OCI-LY1 (cell line): Measurements from ENCODE around the gene AHDC1.

Source experiments
- H2AFZ ChIP-seq: fragments of 200-600 bp; sonication (generic), shearing (Covaris generic); 2 replicates; pipeline ENCODE4 v1.6.0; 2014; ENCODE audit warnings: antibody characterized with exemption, mild to moderate bottlenecking, low read length
- H3F3A ChIP-seq: fragments of 200-600 bp; sonication (generic), shearing (Covaris generic); 2 replicates; pipeline ENCODE4 v1.6.0; 2014; ENCODE audit warnings: mild to moderate bottlenecking, antibody characterized with exemption, low read length, moderate library complexity; ENCODE audit not compliant: insufficient read depth
- H3K27ac ChIP-seq: fragments of 200-600 bp; sonication (generic); 2 replicates; pipeline ENCODE4 v1.5.1; 2014; ENCODE audit warnings: low read length, mixed run types, mild to moderate bottlenecking, low read depth; ENCODE audit not compliant: poor library complexity, severe bottlenecking
- H3K27me3 ChIP-seq: fragments of 200-600 bp; sonication (generic); 2 replicates; pipeline ENCODE4 v1.6.0; 2014; ENCODE audit warnings: antibody characterized with exemption, mild to moderate bottlenecking, low read length, moderate library complexity; ENCODE audit not compliant: insufficient read depth
- H3K36me3 ChIP-seq: fragments of 200-600 bp; sonication (generic); 2 replicates; pipeline ENCODE4 v1.6.1; 2014; ENCODE audit warnings: mild to moderate bottlenecking, antibody characterized with exemption, low read length, moderate library complexity, mixed read lengths; ENCODE audit not compliant: insufficient read depth
- H3K4me1 ChIP-seq: fragments of 200-600 bp; sonication (generic); 2 replicates; pipeline ENCODE4 v1.5.1; 2014; ENCODE audit warnings: mild to moderate bottlenecking, low read length, moderate library complexity; ENCODE audit not compliant: insufficient read depth, severe bottlenecking
- H3K4me2 ChIP-seq: fragments of 200-600 bp; sonication (generic), shearing (Covaris generic); 2 replicates; pipeline ENCODE4 v1.6.1; 2014; ENCODE audit warnings: low read length
- H3K4me3 ChIP-seq: fragments of 200-600 bp; sonication (generic); 2 replicates; pipeline ENCODE4 v1.5.1; 2014; ENCODE audit warnings: low read length, low read depth, mild to moderate bottlenecking, mixed read lengths; ENCODE audit not compliant: poor library complexity, severe bottlenecking
- H3K79me2 ChIP-seq: fragments of 200-600 bp; shearing (Covaris generic); 2 replicates; pipeline ENCODE4 v1.6.1; 2016; ENCODE audit warnings: mixed run types, low read length, mixed read lengths; ENCODE audit not compliant: insufficient read depth
- H3K9ac ChIP-seq: fragments of 200-600 bp; sonication (generic), shearing (Covaris generic); 2 replicates; pipeline ENCODE4 v1.6.1; 2014; ENCODE audit warnings: mild to moderate bottlenecking, low read length, mixed read lengths
- H3K9me2 ChIP-seq: fragments of 200-600 bp; sonication (generic), shearing (Covaris generic); 2 replicates; pipeline ENCODE4 v1.6.1; 2014; ENCODE audit warnings: low read depth, mild to moderate bottlenecking, low read length, mixed read lengths
- H3K9me3 ChIP-seq: fragments of 200-600 bp; shearing (Covaris generic); 2 replicates; pipeline ENCODE4 v1.6.1; 2014; ENCODE audit warnings: low read length, mixed read lengths
- H4K20me1 ChIP-seq: fragments of 200-600 bp; sonication (generic), shearing (Covaris generic); 2 replicates; pipeline ENCODE4 v1.6.0; 2016; ENCODE audit warnings: mild to moderate bottlenecking, low read length; ENCODE audit not compliant: insufficient read depth
- CTCF ChIP-seq: fragments of 200-600 bp; sonication (generic), shearing (Covaris generic); IDR thresholded peaks from 2 replicates; pipeline ENCODE4 v1.5.1; 2017; ENCODE audit warnings: mild to moderate bottlenecking, antibody characterized with exemption, low read length, moderate library complexity, mixed read lengths
- EZH2 ChIP-seq: fragments of 200-600 bp; sonication (generic), shearing (Covaris generic); IDR thresholded peaks from 2 replicates; pipeline ENCODE4 v1.8.0; 2017; ENCODE audit warnings: borderline replicate concordance, mixed run types, mild to moderate bottlenecking, antibody characterized with exemption, low read length, moderate library complexity, mixed read lengths

Gene AHDC1

GRCh38 chr1:27491748-27492700 lies 111.9 kb downstream of the AHDC1 start:
- peak overlapping the region; percentile 44 for H3K9ac ChIP-seq
- no peaks in the 10 kb centered on the region for H3K27me3 ChIP-seq
- no peaks in the 10 kb centered on the region for H3K9me3 ChIP-seq
- peaks cover 23% of the 10 kb centered on the region for H3K79me2 ChIP-seq
- peak overlapping the region; percentile 20; the same call in 1 of the 2 replicates for H3K4me2 ChIP-seq
- H3K36me3 ChIP-seq = peaks cover 5% of the 10 kb centered on the region; the same call in 1 of the 2 replicates
- peak overlapping the region; percentile 62; the same call in 1 of the 2 replicates for H2AFZ ChIP-seq
- no peaks in the 10 kb centered on the region for H4K20me1 ChIP-seq
- peaks cover 47% of the 10 kb centered on the region for H3K4me1 ChIP-seq
- 0 out of 2 replicates have a peak, but pooled peaks cover 6% of the 10 kb centered on the region for H3F3A ChIP-seq
- no peak overlapping the region for H3K4me3 ChIP-seq
- TF ChIP-seq CTCF (no peak), EZH2 (no peak)
- H3K9me2 ChIP-seq = no peaks in the 10 kb centered on the region
- peak overlapping the region; percentile 88 for H3K27ac ChIP-seq

GRCh38 chr1:27489973-27490741 lies 113.8 kb downstream of the AHDC1 start, which contains the start of gene WASF2:
Gene WASF2 (minus strand): TSS chr1:27490167. CDS start chr1:27428890, 61,277 bp downstream.
- H2AFZ ChIP-seq = no peak within 1 kb of the TSS; the same call in 1 of the 2 replicates
- peak within 1 kb of the TSS; percentile 97 for H3K4me3 ChIP-seq
- no peak for TF ChIP-seq CTCF
- TF ChIP-seq EZH2 = no peak
- peaks cover 19% of the 10 kb centered on the region for H3K36me3 ChIP-seq
- 0 out of 2 replicates have a peak, but pooled peaks cover 6% of the 10 kb centered on the region for H3F3A ChIP-seq
- no peaks in the 10 kb centered on the region for H3K27me3 ChIP-seq
- peak within 1 kb of the TSS; percentile 88 for H3K27ac ChIP-seq
- no peaks in the 10 kb centered on the region for H3K9me2 ChIP-seq
- H3K79me2 ChIP-seq = peaks cover 42% of the 10 kb centered on the region
- peak within 1 kb of the TSS; percentile 99 for H3K4me2 ChIP-seq
- H3K9ac ChIP-seq = peak within 1 kb of the TSS; percentile 98
- peaks cover 50% of the 10 kb centered on the region for H3K4me1 ChIP-seq
- H4K20me1 ChIP-seq = no peaks in the 10 kb centered on the region
- H3K9me3 ChIP-seq = no peaks in the 10 kb centered on the region

- no peak for TF ChIP-seq CTCF
- TF ChIP-seq EZH2 = no peak
- Histone ChIP-seq H3K4me1 (peaks cover 56% of the 10 kb centered on the region), H3F3A (0 out of 2 replicates have a peak, but pooled peaks cover 6% of the 10 kb centered on the region), H3K36me3 (peaks cover 24% of the 10 kb centered on the region), H3K9me3 (no peaks in the 10 kb centered on the region), H4K20me1 (no peaks in the 10 kb centered on the region), H3K4me2 (peak overlapping the region; percentile 99), H3K9me2 (no peaks in the 10 kb centered on the region), H3K27me3 (no peaks in the 10 kb centered on the region), H3K79me2 (peaks cover 48% of the 10 kb centered on the region), H3K9ac (peak overlapping the region; percentile 98), H2AFZ (no peak overlapping the region), H3K27ac (peak overlapping the region; percentile 85), H3K4me3 (peak overlapping the region; percentile 97)
Observed at GRCh38 chr1:27489501-27489972, 114.4 kb downstream of the AHDC1 start.
